SK-N-SH (cell line): ENCODE measurements around the gene SIRT3. TPM values are rescaled to one million over a fixed set of nuclear protein-coding genes. Genes with fewer than 3 reads are reported as not detected.
"Not testable (repeated sequence)": the region's sequence is repeated elsewhere in the genome, so short reads cannot be mapped to it uniquely, and the experiment has no call there.

Source experiments
- CTCF ChIA-PET: fragments of 300-600, 350-600 bp; formaldehyde crosslinking; extraction: SDS; loops from one replicate; lab custom pipeline; 2021; lab: Yijun Ruan, JAX
- POLR2A ChIA-PET: fragments of 350-600 bp; sonication (Branson Sonifier 250); formaldehyde crosslinking; extraction: SDS; loops from one replicate; lab custom pipeline; 2020; ENCODE audit warnings: antibody characterized with exemption, inconsistent platforms; lab: Yijun Ruan, JAX
- DNase-seq: peaks from one replicate; pipeline ENCODE4 v3.0.0; 2012
- H2AFZ ChIP-seq: fragments of 200-600 bp; sonication (generic); 2 replicates; pipeline ENCODE4 v1.8.1; 2016; ENCODE audit warnings: antibody characterized with exemption, mild to moderate bottlenecking, low read depth
- H3F3A ChIP-seq: fragments of 200-600 bp; sonication (generic); replicated peaks from 2 replicates; pipeline ENCODE3; 2016; ENCODE audit warnings: antibody characterized with exemption, mild to moderate bottlenecking; ENCODE audit not compliant: insufficient read depth
- H3K27ac ChIP-seq, 2 experiments: fragments of 200-500 bp in 1 of 2; fragments of 200-600 bp in 1 of 2; sonication (Bioruptor generic) in 1 of 2; sonication (generic), shearing (Covaris generic) in 1 of 2; 2 replicates each; pipeline versions ENCODE4 v1.5.1 to v1.6.1; 2014 to 2016; ENCODE audit warnings: low read depth in 2 of 2, inconsistent platforms in 1 of 2, low read length in 1 of 2, mild to moderate bottlenecking in 1 of 2, mixed read lengths in 1 of 2
- H3K27me3 ChIP-seq: fragments of 200-600 bp; sonication (generic), shearing (Covaris generic); 2 replicates; pipeline ENCODE4 v1.6.1; 2016; ENCODE audit warnings: mixed run types; ENCODE audit not compliant: insufficient read depth
- H3K36me3 ChIP-seq, 2 experiments: fragments of 200-500 bp in 1 of 2; fragments of 200-600 bp in 1 of 2; sonication (Bioruptor generic) in 1 of 2; sonication (generic) in 1 of 2; replicated peaks in 1 of 2; 2 replicates each; pipeline versions ENCODE3 to v1.5.1; 2014 to 2016; ENCODE audit warnings: low read length in 1 of 2, mild to moderate bottlenecking in 1 of 2; ENCODE audit not compliant: insufficient read depth in 2 of 2, control insufficient read depth in 1 of 2
- H3K4me1 ChIP-seq, 2 experiments: fragments of 200-500 bp in 1 of 2; fragments of 200-600 bp in 1 of 2; sonication (Bioruptor generic) in 1 of 2; sonication (generic), shearing (Covaris generic) in 1 of 2; 2 replicates each; pipeline versions ENCODE4 v1.5.1 to v1.6.1; 2014 to 2016; ENCODE audit warnings: low read depth in 1 of 2, low read length in 1 of 2, mixed run types in 1 of 2; ENCODE audit not compliant: insufficient read depth in 2 of 2, control insufficient read depth in 1 of 2
- H3K4me2 ChIP-seq: fragments of 200-600 bp; sonication (generic), shearing (Covaris generic); 2 replicates; pipeline ENCODE4 v1.6.1; 2017; ENCODE audit warnings: mixed run types
- H3K4me3 ChIP-seq, 2 experiments: fragments of 200-500 bp in 1 of 2; fragments of 200-600 bp in 1 of 2; sonication (Bioruptor generic) in 1 of 2; sonication (generic), shearing (Covaris generic) in 1 of 2; 2 replicates each; pipeline versions ENCODE4 v1.5.1 to v1.8.1; 2014 to 2016; ENCODE audit warnings: low read depth in 2 of 2, inconsistent platforms in 1 of 2, low read length in 1 of 2, mild to moderate bottlenecking in 1 of 2, mixed read lengths in 1 of 2, moderate library complexity in 1 of 2
- H3K79me2 ChIP-seq: fragments of 200-600 bp; sonication (generic); 2 replicates; pipeline ENCODE4 v1.8.1; 2017; ENCODE audit warnings: mild to moderate bottlenecking; ENCODE audit not compliant: insufficient read depth
- H3K9ac ChIP-seq: fragments of 200-600 bp; sonication (generic); 2 replicates; pipeline ENCODE4 v1.6.1; 2017; ENCODE audit warnings: mixed run types
- H3K9me2 ChIP-seq: fragments of 200-600 bp; sonication (generic); 2 replicates; pipeline ENCODE4 v1.6.1; 2017; ENCODE audit warnings: mixed run types
- H3K9me3 ChIP-seq: fragments of 200-600 bp; sonication (generic); 2 replicates; pipeline ENCODE4 v1.6.1; 2017; ENCODE audit warnings: mixed run types, mild to moderate bottlenecking, moderate library complexity
- H4K20me1 ChIP-seq: fragments of 200-600 bp; sonication (generic); 2 replicates; pipeline ENCODE4 v1.6.1; 2017; ENCODE audit warnings: mild to moderate bottlenecking, mixed run types; ENCODE audit not compliant: insufficient read depth
- GATA2 ChIP-seq: sonication (generic); formaldehyde crosslinking; IDR thresholded peaks from 2 replicates; pipeline ENCODE4 v1.5.0; 2020; ENCODE audit warnings: mild to moderate bottlenecking, missing genetic modification reagents
- WGBS: methylation state at CpG from one replicate; pipeline ENCODE4 v1.1.6; 2017; ENCODE audit warnings: low lambda C conversion rate; 5-methylcytosine and 5-hydroxymethylcytosine counted together
- polyA plus RNA-seq, 3 experiments: library from polyadenylated mRNA; depleted of rRNA; stranded (reverse); fragments of >200 nt; gene quantifications; 2 replicates each; pipeline ENCODE4 v1.2.3, GENCODE V29; 2012
- TF ChIP-seq, protein P1 (sequence below): fragments of 150-350 bp; IDR thresholded peaks from 2 replicates; pipeline ENCODE4 v1.6.1; 2016; ENCODE audit warnings: mild to moderate bottlenecking, low read depth, low read length

Gene SIRT3
- polyA plus RNA-seq, 1 of the 3 experiments (the other 2 are of a cell fraction) = 34.4 TPM

DNA sequence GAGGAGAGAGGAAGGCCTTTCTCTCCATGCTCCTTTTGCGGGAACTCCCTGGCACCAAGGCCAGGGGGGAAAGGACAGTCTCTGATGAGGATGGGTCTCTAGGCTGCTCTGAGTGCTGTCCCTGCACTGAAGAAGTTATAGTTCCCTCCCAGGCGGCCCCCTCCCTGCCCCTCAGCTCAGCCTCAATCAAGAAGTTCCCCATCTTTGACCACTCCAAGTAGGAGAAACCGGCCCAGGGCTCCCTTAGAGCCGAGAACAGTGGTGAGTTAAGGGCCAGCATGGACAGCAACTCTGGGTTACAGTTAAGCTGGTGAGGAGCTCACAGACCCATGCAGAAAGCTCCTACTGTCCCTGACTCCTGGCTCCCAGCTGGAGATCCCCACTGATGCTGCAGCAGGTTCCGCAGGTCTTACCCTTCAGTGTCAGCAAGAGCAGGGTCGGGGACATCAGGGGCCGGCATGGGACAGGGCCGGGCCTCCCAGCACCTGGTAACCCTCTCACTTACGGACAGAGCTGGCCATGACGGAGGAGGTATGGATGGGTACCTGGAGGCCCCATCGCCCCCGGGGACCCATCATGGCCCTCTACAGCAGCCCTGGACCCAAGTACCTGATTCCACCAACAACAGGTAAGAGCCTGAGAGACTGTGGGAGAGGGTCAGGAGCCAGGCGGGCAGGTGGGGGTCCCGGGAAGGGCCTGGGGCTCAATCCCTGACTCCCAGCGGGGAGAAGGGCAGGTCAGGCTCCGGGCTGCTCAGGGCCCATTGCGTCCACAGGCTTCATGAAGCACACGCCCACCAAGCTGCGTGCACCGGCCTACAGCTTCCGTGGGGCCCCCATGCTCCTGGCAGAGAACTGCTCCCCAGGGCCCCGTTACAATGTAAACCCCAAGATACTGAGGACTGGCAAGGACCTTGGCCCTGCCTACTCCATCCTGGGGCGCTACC is 39.1 kb downstream of the SIRT3 start:
- CTCF ChIA-PET = interaction anchor here (1.0 to 1.2 kb wide), 2 partner anchors 32 to 54 kb away, joined by 3 to 5 read pairs; no protein-coding TSS in a partner anchor
- TF ChIP-seq GATA2 (CRISPR knock-in tag) = no peak
- TF ChIP-seq, protein P1, sequence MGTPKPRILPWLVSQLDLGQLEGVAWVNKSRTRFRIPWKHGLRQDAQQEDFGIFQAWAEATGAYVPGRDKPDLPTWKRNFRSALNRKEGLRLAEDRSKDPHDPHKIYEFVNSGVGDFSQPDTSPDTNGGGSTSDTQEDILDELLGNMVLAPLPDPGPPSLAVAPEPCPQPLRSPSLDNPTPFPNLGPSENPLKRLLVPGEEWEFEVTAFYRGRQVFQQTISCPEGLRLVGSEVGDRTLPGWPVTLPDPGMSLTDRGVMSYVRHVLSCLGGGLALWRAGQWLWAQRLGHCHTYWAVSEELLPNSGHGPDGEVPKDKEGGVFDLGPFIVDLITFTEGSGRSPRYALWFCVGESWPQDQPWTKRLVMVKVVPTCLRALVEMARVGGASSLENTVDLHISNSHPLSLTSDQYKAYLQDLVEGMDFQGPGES = no peak
- Histone ChIP-seq H3K27ac (no peak overlapping the region), H3K9ac (no peak overlapping the region), H3K9me3 (no peaks in the 10 kb centered on the region), H3K4me2 (no peak overlapping the region), H3K9me2 (no peaks in the 10 kb centered on the region), H3K79me2 (no peaks in the 10 kb centered on the region), H4K20me1 (no peaks in the 10 kb centered on the region), H2AFZ (no peak overlapping the region), H3K4me3 (no peak overlapping the region), H3K27me3 (no peaks in the 10 kb centered on the region), H3K4me1 (no peaks in the 10 kb centered on the region), H3F3A (no peaks in the 10 kb centered on the region), H3K36me3 (peaks cover 2 to 8% of the 10 kb centered on the region in 2 experiments)
- POLR2A ChIA-PET = no interaction called here
- WGBS = 66% methylated on average over 8 of the region's 23 CpGs
- no peak for DNase-seq

- H2AFZ ChIP-seq, H3K9me3 ChIP-seq, CTCF ChIA-PET, H3K9ac ChIP-seq, DNase-seq, H3K4me2 ChIP-seq, POLR2A ChIA-PET, H3K36me3 ChIP-seq, H3F3A ChIP-seq, H3K9me2 ChIP-seq, H3K4me1 ChIP-seq, H4K20me1 ChIP-seq, H3K27ac ChIP-seq, H3K4me3 ChIP-seq, H3K79me2 ChIP-seq, H3K27me3 ChIP-seq: not testable (repeated sequence)
- 29% methylated on average over 4 of the region's 5 CpGs for WGBS
Measured at GRCh38 chr11:193481-193880, 42.7 kb downstream of the SIRT3 start.

DNA sequence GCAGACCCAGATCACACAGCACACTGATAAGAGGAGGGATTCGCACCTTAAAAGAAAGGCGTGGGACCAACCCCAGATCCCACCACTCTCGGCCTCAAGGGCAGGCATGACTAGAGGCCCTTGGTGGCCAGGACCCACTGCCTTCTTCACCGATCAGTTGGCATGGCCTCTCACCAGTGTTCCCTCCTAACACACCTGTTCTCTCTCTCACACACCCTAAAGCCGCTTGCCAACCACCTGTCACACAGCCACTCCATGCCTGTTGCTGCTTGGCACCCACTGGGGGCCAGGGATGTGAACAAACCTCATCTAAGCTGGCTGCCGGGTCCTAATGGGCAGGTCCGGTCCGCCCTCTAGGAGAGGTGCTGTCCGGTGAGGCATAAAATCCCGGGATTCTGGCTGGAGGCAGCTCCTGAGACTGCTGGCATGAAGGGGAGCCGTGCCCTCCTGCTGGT is 43.4 kb downstream of the SIRT3 start, which contains the start of gene SCGB1C1:
Gene SCGB1C1, plus strand, starts transcription at position 405 of the 455 bp plus-strand sequence. Its CDS starts 22 bp downstream, at position 427.
- H3K9me2 ChIP-seq, H3K79me2 ChIP-seq, H3K4me1 ChIP-seq, CTCF ChIA-PET, H3K4me2 ChIP-seq, DNase-seq, H2AFZ ChIP-seq, H3K36me3 ChIP-seq, POLR2A ChIA-PET, H4K20me1 ChIP-seq, H3K9me3 ChIP-seq, H3K27me3 ChIP-seq, H3K4me3 ChIP-seq, H3K9ac ChIP-seq, H3F3A ChIP-seq, H3K27ac ChIP-seq: not testable (repeated sequence)
- 66% methylated on average over 4 of the region's 11 CpGs for WGBS
